GM12878 (cell line): Measurements from ENCODE around the gene WBP2NL. TPM values are rescaled to one million over a fixed set of nuclear protein-coding genes. Genes with fewer than 3 reads are reported as not detected.
A peak's percentile ranks its signal among the peaks of the same experiment; 100 is the strongest.

Experiments
- ATAC-seq: fragments of 200-7000 bp; cut with Tn5 transposase; 3 replicates; pipeline ENCODE4 v1.9.1; 2020; ENCODE audit warnings: mild to moderate bottlenecking, moderate library complexity
- BruUV-seq: library from RNA; stranded (reverse); fragments of 400-500 nt; replicated peaks from 2 replicates; lab custom pipeline; 2021; lab: Mats Ljungman, UMichigan
- CTCF ChIA-PET: fragments of 300-600 bp; sonication (Branson Sonifier 250); formaldehyde crosslinking; extraction: SDS; loops from one replicate; lab custom pipeline; 2021; ENCODE audit warnings: inconsistent platforms; lab: Yijun Ruan, JAX
- POLR2A ChIA-PET: fragments of 350-600 bp; formaldehyde crosslinking; extraction: SDS; loops from one replicate; lab custom pipeline; 2021; ENCODE audit warnings: inconsistent platforms; lab: Charles Lee
- RAD21 ChIA-PET: fragments of 300-600 bp; sonication (Branson Sonifier 250); formaldehyde crosslinking; loops from one replicate; lab custom pipeline; 2023; ENCODE audit warnings: antibody characterized with exemption; ENCODE audit not compliant: unreplicated experiment; lab: Charles Lee
- SMC1A ChIA-PET: fragments of 300-600 bp; sonication (Branson Sonifier 250); formaldehyde crosslinking; loops from one replicate; lab custom pipeline; 2023; ENCODE audit not compliant: unreplicated experiment, uncharacterized antibody; lab: Charles Lee
- DNase-seq: peaks from one replicate; pipeline ENCODE4 v3.0.0-alpha.2; 2011; ENCODE audit warnings: low read depth, low spot score
- FAIRE-seq: peaks from 3 replicates; lab custom pipeline; 2011; peaks lifted over from hg19 to GRCh38; lab: Jason Lieb, UNC
- H2AFZ ChIP-seq: 2 replicates; pipeline ENCODE4 v1.6.0; 2011; ENCODE audit warnings: low read depth, low read length, control low read depth; ENCODE audit not compliant: control insufficient read depth
- H3K27ac ChIP-seq: 2 replicates; pipeline ENCODE4 v1.5.1; 2011; ENCODE audit warnings: control low read depth; ENCODE audit not compliant: control insufficient read depth, insufficient read depth
- H3K27me3 ChIP-seq, 2 experiments: replicated peaks in 1 of 2; 2 replicates each; pipeline versions ENCODE4 v1.6.0 to v1.6.1; 2011; ENCODE audit warnings: low read length in 1 of 2; ENCODE audit not compliant: control insufficient read depth in 2 of 2, insufficient read depth in 2 of 2
- H3K36me3 ChIP-seq, 2 experiments: 2 replicates each; pipeline ENCODE4 v1.5.1; 2011; ENCODE audit warnings: low read length in 1 of 2; ENCODE audit not compliant: control insufficient read depth in 2 of 2, insufficient read depth in 2 of 2
- H3K4me1 ChIP-seq: 2 replicates; pipeline ENCODE4 v1.6.1; 2011; ENCODE audit warnings: mild to moderate bottlenecking, low read length, moderate library complexity, mixed read lengths; ENCODE audit not compliant: control insufficient read depth, insufficient read depth
- H3K4me2 ChIP-seq: 2 replicates; pipeline ENCODE4 v1.6.0; 2011; ENCODE audit warnings: control low read depth; ENCODE audit not compliant: control insufficient read depth, insufficient read depth
- H3K4me3 ChIP-seq: fragments of 200-600 bp; sonication (generic); 2 replicates; pipeline ENCODE4 v1.5.1; 2016
- H3K79me2 ChIP-seq: 2 replicates; pipeline ENCODE4 v1.6.0; 2011; ENCODE audit warnings: low read length; ENCODE audit not compliant: control insufficient read depth, insufficient read depth
- H3K9ac ChIP-seq: 2 replicates; pipeline ENCODE4 v1.8.0; 2011; ENCODE audit warnings: low read length, control low read depth, mixed read lengths; ENCODE audit not compliant: control insufficient read depth, insufficient read depth
- H3K9me3 ChIP-seq: replicated peaks from 3 replicates; pipeline ENCODE4 v1.5.1; 2011; ENCODE audit warnings: mild to moderate bottlenecking, low read length; ENCODE audit not compliant: control insufficient read depth, insufficient read depth
- H4K20me1 ChIP-seq: 2 replicates; pipeline ENCODE4 v1.6.0; 2011; ENCODE audit not compliant: control insufficient read depth, insufficient read depth
- GATAD2B ChIP-seq: fragments of 450-650 bp; conservative IDR thresholded peaks from 2 replicates; pipeline ENCODE4 v1.6.1; 2017; ENCODE audit warnings: low read depth, mild to moderate bottlenecking, moderate library complexity
- NFYB ChIP-seq: IDR thresholded peaks from 2 replicates; pipeline ENCODE4 v1.6.1; 2011; ENCODE audit warnings: low read depth, mild to moderate bottlenecking, low read length, improper control_type of control experiment, moderate library complexity; ENCODE audit not compliant: insufficient read depth
- NR2F1 ChIP-seq: fragments of 450-650 bp; conservative IDR thresholded peaks from 2 replicates; pipeline ENCODE4 v1.6.1; 2017; ENCODE audit warnings: mild to moderate bottlenecking
- RELA ChIP-seq: fragments of 450-650 bp; IDR thresholded peaks from 2 replicates; pipeline ENCODE4 v1.8.0; 2014; ENCODE audit warnings: borderline replicate concordance; ENCODE audit not compliant: partially characterized antibody
- SIN3A ChIP-seq: IDR thresholded peaks from 2 replicates; pipeline ENCODE4 v1.6.1; 2012; ENCODE audit warnings: low read depth, low read length, improper control_type of control experiment
- SMARCA5 ChIP-seq: fragments of 450-650 bp; IDR thresholded peaks from 2 replicates; pipeline ENCODE4 v1.6.1; 2017; ENCODE audit warnings: mild to moderate bottlenecking
- TAF1 ChIP-seq: IDR thresholded peaks from 2 replicates; pipeline ENCODE4 v1.6.1; 2011; ENCODE audit warnings: mild to moderate bottlenecking, low read depth, low read length, borderline replicate concordance
- TCF7 ChIP-seq: IDR thresholded peaks from 2 replicates; pipeline ENCODE4 v1.6.1; 2014; ENCODE audit warnings: antibody characterized with exemption, borderline replicate concordance
- ZSCAN29 ChIP-seq: fragments of 450-650 bp; IDR thresholded peaks from 2 replicates; pipeline ENCODE4 v1.6.1; 2017; ENCODE audit warnings: mild to moderate bottlenecking, moderate library complexity
- WGBS: methylation state at CpG from one replicate; pipeline ENCODE4 v1.1.6; 2016; ENCODE audit warnings: low lambda C conversion rate; ENCODE audit not compliant: insufficient replicate concordance, insufficient coverage; ENCODE audit errors: missing lambda C conversion rate; 5-methylcytosine and 5-hydroxymethylcytosine counted together
- in situ Hi-C: fragments of 300-500 bp; cut with MboI; formaldehyde crosslinking; loops from 9 replicates; pipeline ENCODE4 v1.14.3; 2018; ENCODE audit warnings: mixed read lengths
- intact Hi-C: fragments of 100-400 bp; cut with micrococcal nuclease; formaldehyde crosslinking; loops from one replicate; pipeline ENCODE4 v1.14.2; 2022; ENCODE audit not compliant: unreplicated experiment
- polyA plus RNA-seq, 11 experiments: library from polyadenylated mRNA; depleted of rRNA in 4 of 11; unstranded in 6 of 11; stranded (reverse) in 5 of 11; fragments of >200 nt; fragmentation: Nextera tagmentation in 4 of 11; fragmentation: Illumina TruSeq in 1 of 11; extraction: Ambion mirVana in 4 of 11; extraction: Trizol in 1 of 11; gene quantifications; 1 replicate in 1 of 11; 2 replicates in 10 of 11; pipeline versions ENCODE4 v1.2.1 to v1.2.3, GENCODE V29; 2011 to 2016; ENCODE audit warnings: inconsistent platforms in 2 of 11, missing spikeins in 2 of 11, low read depth in 1 of 11
- total RNA-seq, 4 experiments: library from RNA; depleted of rRNA in 3 of 4; stranded (reverse); fragments of >200 nt in 3 of 4; fragmentation: Illumina TruSeq in 1 of 4; extraction: Trizol in 1 of 4; gene quantifications; 2 replicates each; pipeline versions ENCODE4 v1.2.1 to v1.2.3, GENCODE V29; 2013 to 2021
- TF ChIP-seq, protein P1 (sequence below): fragments of 450-650 bp; IDR thresholded peaks from 2 replicates; pipeline ENCODE4 v1.6.1; 2017; ENCODE audit warnings: mild to moderate bottlenecking, moderate library complexity

The WBP2NL gene
- total and polyA plus RNA-seq, 10 of the 15 experiments (the other 5 are each of a cell fraction or from before 2014, with no cell fraction given) = 0.46 to 1.9 (median 1.3) TPM

DNA sequence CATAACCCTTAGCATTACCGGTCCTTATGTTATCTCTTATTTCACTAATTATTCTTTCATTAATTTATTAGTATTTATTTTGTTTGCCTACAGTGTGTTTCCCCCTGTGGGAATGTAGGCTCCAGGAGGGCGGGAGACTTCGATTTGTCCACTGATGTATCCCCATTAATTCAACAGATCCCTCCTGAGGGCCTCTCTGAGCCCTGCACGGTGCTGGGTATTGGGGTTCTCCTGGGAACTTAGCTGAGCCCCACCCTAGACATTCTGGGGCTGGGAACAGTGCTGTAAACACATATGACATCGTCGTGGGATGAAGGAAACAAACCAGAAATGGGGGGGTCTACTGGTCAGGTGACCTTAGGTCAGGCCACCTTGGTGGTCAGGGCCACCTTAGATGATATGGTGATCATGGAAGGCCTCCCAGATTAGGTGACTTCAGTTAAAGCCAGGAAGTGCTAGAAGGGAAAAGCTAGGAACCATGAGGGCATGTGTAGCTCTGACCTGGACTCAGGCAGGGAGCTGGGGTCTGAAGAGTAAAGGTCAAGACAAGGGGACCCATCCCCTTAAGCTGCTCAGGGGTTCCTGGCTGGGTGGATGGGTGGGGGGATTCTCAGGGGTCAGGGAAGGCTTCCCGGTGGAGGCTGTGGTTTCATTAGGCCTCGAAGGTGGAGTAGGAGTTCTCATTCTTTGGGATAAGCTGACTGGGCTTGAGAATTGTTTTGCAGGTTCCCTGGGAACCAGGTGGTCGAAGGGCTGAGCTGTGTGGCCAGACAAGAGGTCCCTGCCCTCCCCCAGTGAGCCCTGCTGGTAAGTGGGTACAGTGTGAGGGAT, 76.5 kb downstream of the WBP2NL start:
- no peaks in the 10 kb centered on the region for H4K20me1 ChIP-seq
- H3K27me3 ChIP-seq = no peaks in the 10 kb centered on the region
- peaks cover 7% of the 10 kb centered on the region for H3K79me2 ChIP-seq
- H3K9me3 ChIP-seq = no peaks in the 10 kb centered on the region
- POLR2A ChIA-PET = interaction anchor here (0.9 kb wide), 1 partner anchor 131 kb away, joined by 5 read pairs; no protein-coding TSS in a partner anchor
- no peak for ATAC-seq
- FAIRE-seq = no peak
- H3K36me3 ChIP-seq = no peaks in the 10 kb centered on the region
- no peak overlapping the region; the same call in 1 of the 2 replicates for H3K27ac ChIP-seq
- H3K4me1 ChIP-seq = peaks cover 22% of the 10 kb centered on the region
- CTCF ChIA-PET = interaction anchor here (0.6 to 1.2 kb wide), 2 partner anchors 100 to 107 kb away, joined by 3 to 5 read pairs; no protein-coding TSS in a partner anchor
- H3K9ac ChIP-seq = peak overlapping the region; percentile 62; the same call in 1 of the 2 replicates
- intact Hi-C loops = loop anchor here (5.0 kb wide), 1 partner anchor 108 kb away; the partner anchor contains the start of gene SEPTIN3
- no peak for DNase-seq
- TF ChIP-seq NR2F1 (0 out of 2 replicates have a peak, but pooled peaks have one; percentile 2), GATAD2B (no peak)
- H3K4me3 ChIP-seq = 0 out of 2 replicates have a peak overlapping the region, but pooled peaks have one; percentile 59
- peak overlapping the region; percentile 84 for H2AFZ ChIP-seq
- peak overlapping the region; percentile 92 for H3K4me2 ChIP-seq
- RAD21 ChIA-PET = no interaction called here
- SMC1A ChIA-PET = interaction anchor here (1.3 kb wide), 1 partner anchor 15 kb away, joined by 5 read pairs; the partner anchor contains the start of gene NDUFA6
- in situ Hi-C loops = no loop called here
- WGBS = 75% methylated on average over 9 of the region's 9 CpGs
- BruUV-seq = no TSS peak

DNA sequence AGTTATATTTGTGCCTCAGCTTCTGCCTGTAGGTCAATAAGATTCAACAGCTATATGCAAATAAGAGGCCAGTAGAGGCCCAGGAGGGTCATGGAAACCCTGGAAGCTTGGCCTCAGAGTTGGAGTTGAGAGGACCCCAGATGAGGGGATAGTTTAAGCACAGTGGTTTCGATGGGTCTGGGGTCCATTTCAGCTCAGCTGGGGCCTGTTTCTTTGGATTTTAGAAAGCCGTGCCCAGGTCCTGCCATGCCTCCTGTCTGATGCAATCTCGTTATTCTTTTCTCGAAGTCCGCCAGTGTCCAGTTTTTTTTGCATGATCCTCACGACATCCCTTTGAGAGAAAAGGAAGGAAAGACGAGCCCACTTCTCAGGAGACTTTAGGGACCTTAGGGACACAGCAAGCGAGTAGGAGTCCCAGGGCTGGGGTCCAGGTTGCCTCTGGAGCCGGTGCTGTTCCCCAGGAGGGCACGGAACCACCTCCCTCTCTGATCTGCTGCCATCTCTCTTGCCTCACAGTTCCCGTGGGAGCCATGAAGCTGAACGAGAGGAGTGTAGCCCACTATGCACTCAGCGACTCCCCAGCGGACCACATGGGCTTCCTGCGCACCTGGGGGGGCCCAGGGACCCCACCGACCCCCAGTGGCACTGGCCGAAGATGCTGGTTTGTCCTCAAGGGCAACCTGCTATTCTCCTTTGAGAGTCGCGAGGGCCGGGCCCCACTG, 78.3 kb downstream of the WBP2NL start:
- Histone ChIP-seq H3K9ac (no peak overlapping the region), H3K4me1 (peaks cover 15% of the 10 kb centered on the region), H3K9me3 (no peaks in the 10 kb centered on the region), H3K36me3 (no peaks in the 10 kb centered on the region; a peak in 1 of 4 replicates), H2AFZ (no peak overlapping the region), H3K4me3 (no peak overlapping the region), H4K20me1 (no peaks in the 10 kb centered on the region), H3K4me2 (no peak overlapping the region), H3K79me2 (peaks cover 17% of the 10 kb centered on the region), H3K27ac (no peak overlapping the region), H3K27me3 (no peaks in the 10 kb centered on the region)
- FAIRE-seq (no peak), ATAC-seq (no peak), DNase-seq (no peak)
- in situ Hi-C loops = no loop called here
- ChIA-PET SMC1A (interaction anchor here (1.1 kb wide), 1 partner anchor 109 kb away, joined by 3 read pairs; no protein-coding TSS in a partner anchor), CTCF (no interaction called here), RAD21 (no interaction called here), POLR2A (interaction anchor here (0.5 kb wide), 1 partner anchor 18 kb away, joined by 3 read pairs; no protein-coding TSS in a partner anchor)
- no TSS peak for BruUV-seq
- 85% methylated on average over 20 of the region's 20 CpGs for WGBS
- intact Hi-C loops = no loop called here
- TF ChIP-seq ZSCAN29 (no peak), SIN3A (no peak), TAF1 (no peak), TCF7 (no peak), RELA (no peak), NFYB (no peak), SMARCA5 (no peak)
- TF ChIP-seq, protein P1, sequence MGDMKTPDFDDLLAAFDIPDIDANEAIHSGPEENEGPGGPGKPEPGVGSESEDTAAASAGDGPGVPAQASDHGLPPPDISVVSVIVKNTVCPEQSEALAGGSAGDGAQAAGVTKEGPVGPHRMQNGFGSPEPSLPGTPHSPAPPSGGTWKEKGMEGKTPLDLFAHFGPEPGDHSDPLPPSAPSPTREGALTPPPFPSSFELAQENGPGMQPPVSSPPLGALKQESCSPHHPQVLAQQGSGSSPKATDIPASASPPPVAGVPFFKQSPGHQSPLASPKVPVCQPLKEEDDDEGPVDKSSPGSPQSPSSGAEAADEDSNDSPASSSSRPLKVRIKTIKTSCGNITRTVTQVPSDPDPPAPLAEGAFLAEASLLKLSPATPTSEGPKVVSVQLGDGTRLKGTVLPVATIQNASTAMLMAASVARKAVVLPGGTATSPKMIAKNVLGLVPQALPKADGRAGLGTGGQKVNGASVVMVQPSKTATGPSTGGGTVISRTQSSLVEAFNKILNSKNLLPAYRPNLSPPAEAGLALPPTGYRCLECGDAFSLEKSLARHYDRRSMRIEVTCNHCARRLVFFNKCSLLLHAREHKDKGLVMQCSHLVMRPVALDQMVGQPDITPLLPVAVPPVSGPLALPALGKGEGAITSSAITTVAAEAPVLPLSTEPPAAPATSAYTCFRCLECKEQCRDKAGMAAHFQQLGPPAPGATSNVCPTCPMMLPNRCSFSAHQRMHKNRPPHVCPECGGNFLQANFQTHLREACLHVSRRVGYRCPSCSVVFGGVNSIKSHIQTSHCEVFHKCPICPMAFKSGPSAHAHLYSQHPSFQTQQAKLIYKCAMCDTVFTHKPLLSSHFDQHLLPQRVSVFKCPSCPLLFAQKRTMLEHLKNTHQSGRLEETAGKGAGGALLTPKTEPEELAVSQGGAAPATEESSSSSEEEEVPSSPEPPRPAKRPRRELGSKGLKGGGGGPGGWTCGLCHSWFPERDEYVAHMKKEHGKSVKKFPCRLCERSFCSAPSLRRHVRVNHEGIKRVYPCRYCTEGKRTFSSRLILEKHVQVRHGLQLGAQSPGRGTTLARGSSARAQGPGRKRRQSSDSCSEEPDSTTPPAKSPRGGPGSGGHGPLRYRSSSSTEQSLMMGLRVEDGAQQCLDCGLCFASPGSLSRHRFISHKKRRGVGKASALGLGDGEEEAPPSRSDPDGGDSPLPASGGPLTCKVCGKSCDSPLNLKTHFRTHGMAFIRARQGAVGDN = no peak
